HG02885 (cell line): ENCODE measurements around the gene CDK5RAP3.
"Not testable (repeated sequence)": the region's sequence is repeated elsewhere in the genome, so short reads cannot be mapped to it uniquely, and the experiment has no call there.

ENCODE experiments used
- ATAC-seq: cut with Tn5 transposase; IDR thresholded peaks from one replicate; pipeline ENCODE4 v1.9.1; 2021; ENCODE audit warnings: mild to moderate bottlenecking; ENCODE audit not compliant: unreplicated experiment, poor library complexity

CDK5RAP3 gene

GRCh38 chr17:47969930-47970724, 786 bp upstream of the CDK5RAP3 start:
- no peak for ATAC-seq

DNA sequence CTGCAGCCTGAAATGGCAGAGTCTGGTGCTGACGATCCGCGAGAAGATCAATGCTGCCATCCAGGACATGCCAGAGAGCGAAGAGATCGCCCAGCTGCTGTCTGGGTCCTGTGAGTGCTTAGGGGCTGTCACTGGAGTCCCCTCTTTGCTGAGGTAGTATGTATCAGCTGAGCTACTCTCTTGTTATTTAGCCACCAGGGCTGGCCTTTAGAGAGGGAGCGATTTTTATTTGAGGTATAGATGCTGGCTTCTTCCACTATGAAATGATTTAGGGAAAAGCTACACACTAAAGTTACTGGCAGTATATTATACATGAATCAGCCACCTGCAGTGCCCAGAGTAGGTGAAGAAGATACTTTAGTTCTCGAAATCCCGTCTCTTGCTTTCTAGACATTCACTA, 2.6 kb downstream of the CDK5RAP3 start:
- no peak for ATAC-seq

GRCh38 chr17:47975189-47975822, 4.4 kb downstream of the CDK5RAP3 start:
- ATAC-seq, result no peak

DNA sequence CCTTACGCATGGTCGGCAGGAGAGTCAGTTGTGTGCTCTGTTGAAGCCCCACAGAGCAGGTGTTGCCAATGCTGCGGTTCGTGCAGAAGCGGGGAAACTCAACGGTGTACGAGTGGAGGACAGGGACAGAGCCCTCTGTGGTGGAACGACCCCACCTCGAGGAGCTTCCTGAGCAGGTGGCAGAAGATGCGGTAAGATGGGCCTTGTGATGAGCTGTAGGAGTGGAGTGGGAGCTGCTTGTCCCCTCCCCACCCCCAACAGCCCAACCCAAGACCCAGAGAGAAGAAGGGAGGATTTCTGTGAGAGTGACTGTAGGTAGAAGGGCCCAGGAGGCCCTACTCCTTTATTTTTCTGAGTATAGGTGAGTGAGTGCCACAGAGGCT, 4.9 kb downstream of the CDK5RAP3 start:
- no peak for ATAC-seq

GRCh38 chr17:47978324-47978723, 7.4 kb downstream of the CDK5RAP3 start:
- no peak for ATAC-seq

DNA sequence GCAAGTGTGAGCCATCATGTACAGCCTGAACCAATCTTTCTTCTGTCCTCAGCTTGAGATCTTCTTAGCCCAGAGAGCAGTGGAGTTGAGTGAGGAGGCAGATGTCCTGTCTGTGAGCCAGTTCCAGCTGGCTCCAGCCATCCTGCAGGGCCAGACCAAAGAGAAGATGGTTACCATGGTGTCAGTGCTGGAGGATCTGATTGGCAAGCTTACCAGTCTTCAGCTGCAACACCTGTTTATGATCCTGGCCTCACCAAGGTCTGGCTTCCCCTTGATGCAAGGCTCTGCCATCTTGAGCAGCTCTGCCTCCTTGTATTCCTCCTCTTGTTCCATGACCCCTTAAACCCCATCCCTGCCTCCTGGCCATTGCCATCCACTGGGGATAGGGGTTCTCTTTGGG, 9.6 kb downstream of the CDK5RAP3 start:
- ATAC-seq, result no peak

DNA sequence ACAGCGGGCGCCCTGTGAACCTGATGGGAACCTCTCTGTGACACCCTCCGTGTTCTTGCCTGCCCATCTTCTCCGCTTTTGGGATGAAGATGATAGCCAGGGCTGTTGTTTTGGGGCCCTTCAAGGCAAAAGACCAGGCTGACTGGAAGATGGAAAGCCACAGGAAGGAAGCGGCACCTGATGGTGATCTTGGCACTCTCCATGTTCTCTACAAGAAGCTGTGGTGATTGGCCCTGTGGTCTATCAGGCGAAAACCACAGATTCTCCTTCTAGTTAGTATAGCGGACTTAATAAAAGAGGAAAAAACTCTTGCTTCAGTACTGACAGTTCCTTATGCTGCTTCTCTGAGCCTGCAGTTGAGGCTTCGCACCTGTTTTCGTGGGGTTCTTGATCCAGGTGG, 10.5 kb downstream of the CDK5RAP3 start:
- no peak for ATAC-seq

- ATAC-seq, result no peak
Observed at GRCh38 chr17:47982091-47982617, 11.2 kb downstream of the CDK5RAP3 start.

GRCh38 chr17:47982645-47983390, 11.9 kb downstream of the CDK5RAP3 start:
- ATAC-seq, result no peak

- ATAC-seq, result no peak
Observed at GRCh38 chr17:47983492-47984223, 12.7 kb downstream of the CDK5RAP3 start.

DNA sequence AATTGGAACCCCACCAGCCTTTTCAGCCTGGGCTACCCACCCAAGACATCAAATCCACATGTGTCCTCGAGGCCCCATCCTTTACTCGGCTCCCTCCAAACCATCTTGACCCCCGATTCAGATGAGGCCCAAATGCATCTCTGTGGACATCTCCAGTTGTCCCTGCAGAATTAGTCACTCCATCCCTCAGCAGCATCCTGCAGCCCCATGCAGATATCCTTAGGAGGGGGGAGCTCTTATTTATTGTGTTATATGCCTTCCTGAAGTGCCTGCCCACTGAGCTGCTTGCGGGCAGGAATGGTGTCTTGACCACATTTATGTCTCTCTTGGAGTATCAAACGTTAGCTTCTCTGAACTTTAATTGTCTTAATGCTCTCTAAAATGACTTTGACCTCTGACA, 15.6 kb downstream of the CDK5RAP3 start:
- ATAC-seq, result no peak

DNA sequence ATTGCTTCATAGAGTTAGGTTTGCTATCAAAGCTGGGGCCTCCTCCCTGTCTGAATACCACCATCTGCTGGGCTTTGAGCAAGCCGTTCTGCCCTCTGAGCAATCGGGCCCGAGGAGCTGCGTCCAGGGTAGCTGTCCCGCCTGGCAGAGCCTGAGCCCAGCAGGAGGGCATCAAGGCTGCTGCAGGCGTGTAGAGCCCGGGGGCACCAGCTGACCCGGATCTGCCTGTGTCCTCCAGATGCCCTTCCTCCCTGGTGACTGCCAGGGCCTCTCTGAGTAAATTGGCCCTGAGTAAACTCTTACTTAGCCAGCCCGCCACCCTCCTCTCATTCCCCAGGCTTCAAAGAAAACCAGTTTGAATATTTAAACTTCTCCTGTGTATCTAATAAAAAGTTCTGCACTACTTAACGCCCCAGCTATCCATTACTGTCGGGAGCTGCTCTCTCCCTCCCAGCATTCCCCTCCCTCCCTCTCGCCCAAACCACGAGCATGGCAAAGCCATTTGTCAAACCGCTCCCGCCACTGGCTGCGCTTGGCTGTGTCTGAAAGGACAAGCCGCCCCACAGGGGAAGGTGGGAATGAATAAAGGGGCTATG, 16.4 kb downstream of the CDK5RAP3 start:
- ATAC-seq, result no peak

DNA sequence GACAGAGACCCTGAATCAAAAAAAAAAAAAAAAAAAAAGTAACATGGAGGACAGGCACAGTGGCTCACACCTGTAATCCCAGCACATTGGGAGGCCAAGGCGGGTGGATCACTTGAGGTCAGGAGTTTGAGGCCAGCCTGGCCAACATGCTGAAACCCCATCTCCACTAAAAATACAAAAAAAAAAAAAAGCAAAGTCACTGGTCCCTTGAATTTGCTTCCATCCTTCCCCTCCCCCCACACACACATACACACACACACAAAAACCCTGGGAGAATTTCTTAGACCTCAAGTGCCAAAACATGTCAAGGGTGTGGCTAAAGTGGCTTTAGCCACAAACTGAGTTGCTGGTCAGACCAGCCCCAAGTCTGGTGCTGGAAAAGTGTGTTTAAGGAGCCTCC, 17.5 kb downstream of the CDK5RAP3 start:
- not testable (repeated sequence) for ATAC-seq

DNA sequence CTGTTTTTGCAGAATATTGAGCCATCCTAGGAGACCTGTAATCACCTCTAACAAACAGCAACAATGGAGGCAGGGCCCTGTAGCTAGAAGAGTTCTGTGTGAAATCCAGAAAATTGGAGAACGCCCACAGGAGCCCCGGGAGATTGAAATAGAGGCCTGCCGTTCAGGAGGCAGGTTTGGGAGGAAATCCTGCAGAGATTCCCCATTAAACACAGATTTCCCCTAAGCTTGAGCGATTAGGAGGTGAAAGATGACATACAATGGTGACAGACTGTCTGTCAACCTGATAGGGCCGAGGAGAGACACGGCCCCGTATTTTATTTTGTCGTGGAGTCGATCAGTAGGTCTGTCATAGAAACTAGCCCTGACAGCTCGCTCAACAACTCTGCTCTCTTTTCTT, 18.2 kb downstream of the CDK5RAP3 start:
- no peak for ATAC-seq

- ATAC-seq, result no peak
Observed at GRCh38 chr17:47989700-47990099, 18.8 kb downstream of the CDK5RAP3 start.

DNA sequence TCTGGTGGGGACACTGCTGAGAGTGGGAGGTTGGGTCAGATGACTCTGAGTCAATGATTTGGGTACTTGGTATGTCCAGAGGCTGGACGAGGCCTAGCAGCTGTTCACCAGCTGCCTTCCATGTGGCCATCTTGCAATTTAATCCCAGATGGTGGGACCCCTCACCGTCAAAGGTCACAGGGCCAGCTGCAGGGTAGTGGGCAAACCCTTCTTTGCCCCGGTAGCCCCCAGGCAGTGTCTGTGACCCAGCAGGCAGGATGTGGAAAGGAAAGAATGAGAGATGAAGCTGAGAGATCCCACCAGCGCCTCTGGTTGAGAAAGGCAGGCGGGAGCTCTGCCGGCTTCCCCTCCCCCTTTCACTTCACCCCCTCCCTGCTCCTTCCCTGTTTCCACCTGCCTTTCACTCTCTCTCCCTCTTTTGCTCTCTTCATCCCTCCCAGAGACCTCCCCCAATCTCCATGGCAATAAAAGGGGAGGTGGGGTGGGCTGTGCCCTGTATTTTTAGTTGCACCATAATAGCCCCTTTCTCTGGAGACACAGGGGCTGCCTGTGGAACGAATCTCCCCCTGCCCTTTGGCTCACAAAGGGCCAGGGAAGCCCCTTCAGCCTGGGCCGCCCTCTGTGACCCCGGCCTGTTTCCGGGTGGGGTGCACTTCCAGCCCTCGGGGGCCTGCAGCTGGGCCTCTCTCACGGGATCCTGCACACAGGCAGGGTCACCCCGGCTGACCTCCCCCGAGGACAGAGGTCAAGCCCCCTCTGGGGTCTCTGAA, 20.2 kb downstream of the CDK5RAP3 start:
- no peak for ATAC-seq

DNA sequence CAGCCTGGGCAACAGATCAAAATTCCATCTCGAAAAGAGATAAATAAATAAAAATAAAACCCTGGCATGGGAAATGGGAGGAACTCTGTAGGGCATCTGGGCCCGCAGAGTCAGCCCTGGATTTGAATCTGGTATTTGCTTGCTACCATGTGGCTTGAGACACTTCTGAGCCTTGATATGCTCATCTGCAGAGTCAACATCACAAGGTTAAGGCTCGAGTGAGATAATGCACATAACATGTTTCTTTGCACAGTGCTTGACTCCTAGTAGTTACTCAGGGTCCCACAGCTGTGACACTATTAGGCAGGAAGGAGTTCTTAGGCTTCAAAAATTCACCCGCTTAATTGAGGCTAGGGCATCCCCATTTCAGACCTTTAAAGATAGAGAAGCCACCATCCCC, 21.3 kb downstream of the CDK5RAP3 start:
- ATAC-seq, result no peak

GRCh38 chr17:47993031-47993564, 22.2 kb downstream of the CDK5RAP3 start:
- ATAC-seq, result no peak

DNA sequence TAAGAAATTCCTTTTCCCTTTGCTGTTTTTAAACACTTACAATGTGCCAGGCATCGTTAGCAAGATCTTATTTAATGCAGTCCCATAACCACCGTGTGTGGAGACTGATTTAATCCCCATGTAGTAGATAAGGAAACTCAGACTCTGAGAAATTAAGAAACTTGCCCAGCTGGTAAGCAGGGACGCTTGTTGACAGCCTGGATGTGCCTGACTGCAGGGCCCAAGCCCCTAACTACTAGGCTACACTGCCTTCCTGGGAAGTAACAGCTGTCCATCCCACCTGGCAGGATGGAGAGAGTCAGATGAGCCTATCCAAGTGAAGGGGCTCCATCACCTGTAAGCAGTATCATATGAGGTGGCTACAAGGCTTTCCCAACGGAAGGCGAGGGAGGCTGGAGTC, 23.1 kb downstream of the CDK5RAP3 start:
- no peak for ATAC-seq
